ENCODE measurements around the gene REX1BD. TPM values are rescaled to one million over a fixed set of nuclear protein-coding genes. Genes with fewer than 3 reads are reported as not detected.

Gene REX1BD
- total RNA-seq, 2 experiments from 2014 or later: 73.0 to 85.2 TPM

DNA sequence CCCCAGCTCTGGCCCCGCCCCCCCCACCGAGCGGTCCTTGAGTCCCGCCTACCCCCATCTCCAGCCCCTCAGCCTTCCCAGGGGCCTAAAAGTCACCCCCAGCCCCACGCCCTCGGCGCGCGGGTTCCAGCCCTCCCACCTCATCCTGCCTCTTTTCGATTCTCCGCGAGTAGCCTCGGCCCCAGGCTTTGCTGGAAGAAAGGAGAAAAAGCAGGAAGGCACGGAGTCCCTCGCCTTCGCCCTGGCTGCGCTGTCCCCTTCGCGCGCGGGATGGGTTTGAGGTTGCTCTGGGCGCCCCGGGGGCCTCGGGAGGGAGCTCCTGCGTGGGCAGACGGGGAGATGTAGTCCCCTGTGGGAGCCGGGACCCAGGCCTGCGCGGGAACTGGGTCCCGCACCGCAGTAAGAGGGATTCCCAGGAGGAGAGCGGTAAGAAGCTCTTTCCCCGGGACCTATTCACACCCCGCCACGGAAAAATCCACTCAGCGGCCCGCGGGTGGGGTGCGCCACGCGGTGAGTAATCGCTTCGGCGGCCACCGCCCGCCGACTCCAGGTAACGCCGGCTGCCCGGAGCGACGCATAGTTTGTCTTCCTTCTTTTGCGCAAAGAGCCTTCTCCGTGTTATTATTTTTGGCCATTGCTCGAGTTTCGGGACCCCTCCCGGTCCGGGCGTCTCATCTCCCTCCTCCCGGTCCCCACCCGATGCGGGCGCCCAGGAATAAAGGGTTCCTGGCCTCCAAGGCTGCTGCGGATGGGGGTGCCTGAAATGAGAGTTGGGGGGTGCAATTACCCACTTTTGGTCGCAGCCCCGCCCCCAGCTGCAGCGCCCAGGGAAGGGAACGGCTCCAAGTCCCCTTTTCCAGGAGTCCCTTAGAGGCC, 18.9 kb downstream of the REX1BD start:
- DNase-seq: no peak
- H3K36me3 Mint-ChIP-seq (ENCODE audit: low read depth): no peaks in the 10 kb centered on the region
- H3K27ac Mint-ChIP-seq: no peak overlapping the region
- peaks cover 13% of the 10 kb centered on the region for H3K4me1 Mint-ChIP-seq
- peaks cover 74% of the 10 kb centered on the region for H3K27me3 Mint-ChIP-seq
- ChIA-PET POLR2A (no interaction called here), CTCF (interaction anchor here (0.5 to 1.6 kb wide), 3 partner anchors 18 to 48 kb away, joined by 3 to 4 read pairs (median 3); no protein-coding TSS in a partner anchor)
- no peak overlapping the region for H3K4me3 Mint-ChIP-seq
- no peaks in the 10 kb centered on the region for H3K9me3 Mint-ChIP-seq

- Mint-ChIP-seq H3K36me3 (ENCODE audit: low read depth) (no peaks in the 10 kb centered on the region), H3K9me3 (no peaks in the 10 kb centered on the region), H3K27ac (no peak overlapping the region), H3K4me3 (no peak overlapping the region), H3K27me3 (peaks cover 71% of the 10 kb centered on the region), H3K4me1 (peaks cover 14% of the 10 kb centered on the region)
- POLR2A ChIA-PET: no interaction called here
- no peak for DNase-seq
- CTCF ChIA-PET: interaction anchor here (1.1 to 1.6 kb wide), 2 partner anchors 19 to 20 kb away, joined by 3 to 4 read pairs; no protein-coding TSS in a partner anchor
These were observed 19.7 kb downstream of the REX1BD start for GRCh38 chr19:18608102-18608804.

- no peaks in the 10 kb centered on the region for H3K36me3 Mint-ChIP-seq (ENCODE audit: low read depth)
- ChIA-PET POLR2A (no interaction called here), CTCF (no interaction called here)
- peaks cover 75% of the 10 kb centered on the region for H3K27me3 Mint-ChIP-seq
- no peak overlapping the region for H3K4me3 Mint-ChIP-seq
- no peaks in the 10 kb centered on the region for H3K9me3 Mint-ChIP-seq
- peaks cover 16% of the 10 kb centered on the region for H3K4me1 Mint-ChIP-seq
- DNase-seq: no peak
- H3K27ac Mint-ChIP-seq: no peak overlapping the region
These were observed 20.5 kb downstream of the REX1BD start for GRCh38 chr19:18608805-18609716.

DNA sequence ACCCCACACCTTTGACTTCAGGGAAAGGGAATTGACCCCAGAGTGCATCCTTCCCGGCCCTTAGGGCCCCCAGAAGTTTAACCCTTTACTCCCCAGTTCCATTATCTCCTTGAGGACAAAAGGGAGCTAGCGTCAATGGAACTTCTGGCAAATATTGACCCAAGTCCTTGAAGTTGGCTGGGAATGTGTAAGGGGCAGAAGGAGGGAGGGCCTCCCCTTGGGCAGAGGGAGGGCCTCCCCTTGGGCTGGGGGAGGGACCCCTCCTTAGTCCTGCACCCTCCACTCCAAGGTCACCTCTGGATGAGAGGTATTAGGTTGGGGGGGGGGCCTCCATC, 21.1 kb downstream of the REX1BD start:
- H3K4me1 Mint-ChIP-seq: peaks cover 16% of the 10 kb centered on the region
- H3K27ac Mint-ChIP-seq: no peak overlapping the region
- H3K4me3 Mint-ChIP-seq: no peak overlapping the region
- no peak for DNase-seq
- peaks cover 76% of the 10 kb centered on the region for H3K27me3 Mint-ChIP-seq
- POLR2A ChIA-PET: interaction anchor here (0.6 kb wide), 1 partner anchor 22 kb away, joined by 3 read pairs; no protein-coding TSS in a partner anchor
- CTCF ChIA-PET: no interaction called here
- H3K9me3 Mint-ChIP-seq: no peaks in the 10 kb centered on the region
- H3K36me3 Mint-ChIP-seq (ENCODE audit: low read depth): no peaks in the 10 kb centered on the region

DNA sequence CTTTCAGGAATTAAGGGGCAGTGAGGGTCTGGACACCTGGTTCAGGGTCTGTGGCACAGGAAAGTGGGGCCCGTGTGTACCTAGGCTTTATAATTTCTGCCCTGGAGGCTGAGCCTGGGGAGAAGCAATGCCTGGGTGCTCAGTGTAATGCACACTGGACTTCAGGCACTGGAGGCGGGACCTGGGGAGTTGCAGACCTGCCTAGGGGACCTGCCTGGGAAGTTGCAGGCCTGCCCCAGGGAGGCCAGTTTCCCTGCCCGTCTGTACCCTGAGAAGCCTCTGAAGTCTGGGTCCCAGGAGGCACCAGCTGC, 21.6 kb downstream of the REX1BD start:
- Mint-ChIP-seq H3K36me3 (ENCODE audit: low read depth) (no peaks in the 10 kb centered on the region), H3K4me1 (peaks cover 16% of the 10 kb centered on the region), H3K9me3 (no peaks in the 10 kb centered on the region), H3K27me3 (peaks cover 77% of the 10 kb centered on the region), H3K4me3 (no peak overlapping the region), H3K27ac (no peak overlapping the region)
- DNase-seq: no peak
- ChIA-PET CTCF (no interaction called here), POLR2A (interaction anchor here (0.6 kb wide), 1 partner anchor 21 kb away, joined by 3 read pairs; no protein-coding TSS in a partner anchor)

- ChIA-PET POLR2A (no interaction called here), CTCF (no interaction called here)
- no peaks in the 10 kb centered on the region for H3K36me3 Mint-ChIP-seq (ENCODE audit: low read depth)
- no peak overlapping the region for H3K4me3 Mint-ChIP-seq
- H3K9me3 Mint-ChIP-seq: no peaks in the 10 kb centered on the region
- DNase-seq: no peak
- no peak overlapping the region for H3K27ac Mint-ChIP-seq
- peaks cover 75% of the 10 kb centered on the region for H3K27me3 Mint-ChIP-seq
- peaks cover 14% of the 10 kb centered on the region for H3K4me1 Mint-ChIP-seq
These were observed 22.1 kb downstream of the REX1BD start for GRCh38 chr19:18610556-18611326.

- Mint-ChIP-seq H3K4me1 (peaks cover 14% of the 10 kb centered on the region), H3K36me3 (ENCODE audit: low read depth) (no peaks in the 10 kb centered on the region), H3K9me3 (no peaks in the 10 kb centered on the region), H3K4me3 (peak overlapping the region; percentile 56), H3K27me3 (peaks cover 80% of the 10 kb centered on the region), H3K27ac (no peak overlapping the region)
- CTCF ChIA-PET: interaction anchor here (2.0 kb wide), 1 partner anchor 18 kb away, joined by 7 read pairs; no protein-coding TSS in a partner anchor
- POLR2A ChIA-PET: no interaction called here
- DNase-seq: no peak
These were observed 22.9 kb downstream of the REX1BD start for GRCh38 chr19:18611327-18612050.

DNA sequence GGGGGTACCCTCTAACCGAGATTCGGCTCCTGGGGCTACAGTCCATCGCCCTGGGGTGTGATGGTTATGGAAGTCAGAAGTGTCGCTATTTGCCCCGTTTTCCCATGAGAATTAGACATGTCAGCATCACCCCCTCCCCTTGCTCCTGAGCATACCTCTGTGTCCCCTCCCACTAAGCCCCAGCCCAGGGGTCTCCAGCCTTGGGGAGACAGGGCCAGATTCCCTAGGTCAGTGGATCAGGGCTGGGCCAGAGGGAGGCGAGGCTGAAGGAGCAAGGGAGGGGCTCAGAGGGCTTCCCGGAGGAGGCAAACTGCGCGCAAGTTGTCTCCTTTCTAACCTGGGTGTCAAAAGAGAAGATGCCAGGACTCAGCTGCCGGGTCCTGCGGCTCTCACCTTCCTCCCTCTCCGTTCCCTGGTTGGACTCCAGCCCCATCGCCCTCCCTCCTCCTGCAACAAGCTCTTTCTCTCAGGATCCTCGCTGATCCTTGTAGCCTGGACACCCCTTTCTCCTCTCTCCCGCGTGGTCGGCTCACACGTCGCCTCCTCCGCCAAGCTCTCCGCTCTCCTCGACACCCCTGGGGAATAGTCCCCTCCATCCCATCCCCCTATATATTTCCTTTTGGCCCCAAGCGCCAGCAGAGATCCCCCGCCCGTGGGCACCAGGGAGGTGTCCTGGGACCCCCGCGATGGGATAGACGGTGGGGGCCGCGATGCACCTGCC, 23.6 kb downstream of the REX1BD start:
- DNase-seq: no peak
- POLR2A ChIA-PET: no interaction called here
- H3K4me1 Mint-ChIP-seq: peaks cover 14% of the 10 kb centered on the region
- no peak overlapping the region for H3K27ac Mint-ChIP-seq
- H3K27me3 Mint-ChIP-seq: peaks cover 76% of the 10 kb centered on the region
- H3K4me3 Mint-ChIP-seq: peak overlapping the region; percentile 56
- CTCF ChIA-PET: interaction anchor here (0.5 to 2.0 kb wide), 4 partner anchors 19 to 61 kb away, joined by 3 to 7 read pairs (median 4); no protein-coding TSS in a partner anchor
- H3K9me3 Mint-ChIP-seq: no peaks in the 10 kb centered on the region
- no peaks in the 10 kb centered on the region for H3K36me3 Mint-ChIP-seq (ENCODE audit: low read depth)

- H3K4me3 Mint-ChIP-seq: peak within 1 kb of the TSS; percentile 56
- H3K4me1 Mint-ChIP-seq: peaks cover 14% of the 10 kb centered on the region
- no peak within 1 kb of the TSS for H3K27ac Mint-ChIP-seq
- peaks cover 68% of the 10 kb centered on the region for H3K27me3 Mint-ChIP-seq
- ChIA-PET POLR2A (no interaction called here), CTCF (interaction anchor here (0.5 to 2.0 kb wide), 6 partner anchors 13 to 62 kb away, joined by 3 to 7 read pairs (median 4); no protein-coding TSS in a partner anchor)
- DNase-seq: peak; percentile 36
- no peaks in the 10 kb centered on the region for H3K9me3 Mint-ChIP-seq
- no peaks in the 10 kb centered on the region for H3K36me3 Mint-ChIP-seq (ENCODE audit: low read depth)
These were observed 24.4 kb downstream of the REX1BD start, which contains the start of gene TMEM59L for GRCh38 chr19:18612772-18613588. Gene TMEM59L, plus strand, starts transcription at chr19:18612870. Its CDS starts 89 bp downstream, at chr19:18612959.

GRCh38 chr19:18613589-18614234, 25.1 kb downstream of the REX1BD start:
- POLR2A ChIA-PET: no interaction called here
- Mint-ChIP-seq H3K36me3 (ENCODE audit: low read depth) (no peaks in the 10 kb centered on the region), H3K4me3 (peak overlapping the region; percentile 26), H3K9me3 (no peaks in the 10 kb centered on the region), H3K4me1 (peaks cover 14% of the 10 kb centered on the region), H3K27ac (no peak overlapping the region), H3K27me3 (peaks cover 62% of the 10 kb centered on the region)
- CTCF ChIA-PET: interaction anchor here (1.3 to 2.0 kb wide), 3 partner anchors 12 to 25 kb away, joined by 4 to 7 read pairs (median 6); no protein-coding TSS in a partner anchor
- no peak for DNase-seq
